PC-9 (cell line): ENCODE results near the gene MAFF.

ENCODE experiments used
- CTCF ChIP-seq: fragments of 200-600 bp; sonication (generic); conservative IDR thresholded peaks from 2 replicates; pipeline ENCODE4 v1.6.1; 2017; ENCODE audit warnings: mixed run types, antibody characterized with exemption, mild to moderate bottlenecking, moderate library complexity
- EZH2 ChIP-seq: fragments of 200-600 bp; sonication (generic); IDR thresholded peaks from 2 replicates; pipeline ENCODE4 v1.8.0; 2017; ENCODE audit warnings: antibody characterized with exemption, low read depth

GRCh38 chr22:38171927-38172831 is 29.6 kb upstream of the MAFF start:
- no peak for TF ChIP-seq CTCF
- no peak for TF ChIP-seq EZH2
